BLaER1 (cell line): ENCODE data around the gene IGF2.
A peak's percentile ranks its signal among the peaks of the same experiment; 100 is the strongest.

Experiments
- H3K27ac ChIP-seq: shearing (Covaris generic); formaldehyde crosslinking; 2 replicates; pipeline ENCODE4 v1.8.1; 2022
- H3K27me3 ChIP-seq: shearing (Covaris generic); formaldehyde crosslinking; 2 replicates; pipeline ENCODE4 v1.8.1; 2022
- H3K36me3 ChIP-seq: shearing (Covaris generic); formaldehyde crosslinking; 2 replicates; pipeline ENCODE4 v1.8.1; 2022
- H3K4me1 ChIP-seq: shearing (Covaris generic); formaldehyde crosslinking; 2 replicates; pipeline ENCODE4 v1.8.1; 2022
- H3K4me2 ChIP-seq: shearing (Covaris generic); formaldehyde crosslinking; 2 replicates; pipeline ENCODE4 v1.8.1; 2022
- H3K4me3 ChIP-seq: shearing (Covaris generic); formaldehyde crosslinking; 2 replicates; pipeline ENCODE4 v1.8.1; 2022
- H3K9ac ChIP-seq: shearing (Covaris generic); formaldehyde crosslinking; 2 replicates; pipeline ENCODE4 v1.8.1; 2022
- H3K9me3 ChIP-seq: shearing (Covaris generic); formaldehyde crosslinking; 2 replicates; pipeline ENCODE4 v1.8.1; 2022
- H4K20me1 ChIP-seq: shearing (Covaris generic); formaldehyde crosslinking; 2 replicates; pipeline ENCODE4 v1.8.1; 2022
- Cebpa-rat ChIP-seq: shearing (Covaris generic); IDR thresholded peaks from 2 replicates; pipeline ENCODE4 v1.8.1; 2022

Gene IGF2

GRCh38 chr11:2133241-2134021 lies 5.8 kb downstream of the IGF2 start:
- no peak for TF ChIP-seq Cebpa-rat
- Histone ChIP-seq H3K36me3 (no peaks in the 10 kb centered on the region), H3K27me3 (peaks cover 75% of the 10 kb centered on the region), H3K9ac (no peak overlapping the region), H3K4me2 (no peak overlapping the region), H3K4me1 (peaks cover 7% of the 10 kb centered on the region), H3K4me3 (no peak overlapping the region), H4K20me1 (peaks cover 44% of the 10 kb centered on the region), H3K9me3 (no peaks in the 10 kb centered on the region), H3K27ac (no peak overlapping the region)

- H3K4me2 ChIP-seq: no peak overlapping the region
- peaks cover 46% of the 10 kb centered on the region for H4K20me1 ChIP-seq
- H3K9ac ChIP-seq: no peak overlapping the region
- H3K4me3 ChIP-seq: no peak overlapping the region
- H3K4me1 ChIP-seq: peaks cover 13% of the 10 kb centered on the region
- H3K27ac ChIP-seq: no peak overlapping the region
- no peaks in the 10 kb centered on the region for H3K9me3 ChIP-seq
- H3K27me3 ChIP-seq: peaks cover 69% of the 10 kb centered on the region
- TF ChIP-seq Cebpa-rat: no peak
- H3K36me3 ChIP-seq: no peaks in the 10 kb centered on the region
Observed at GRCh38 chr11:2132874-2133240, 6.3 kb downstream of the IGF2 start.

GRCh38 chr11:2132246-2132645 lies 6.9 kb downstream of the IGF2 start:
- no peak overlapping the region for H3K4me3 ChIP-seq
- H4K20me1 ChIP-seq: peaks cover 46% of the 10 kb centered on the region
- H3K27ac ChIP-seq: no peak overlapping the region
- H3K4me1 ChIP-seq: peaks cover 17% of the 10 kb centered on the region
- H3K9me3 ChIP-seq: no peaks in the 10 kb centered on the region
- no peak overlapping the region for H3K4me2 ChIP-seq
- H3K36me3 ChIP-seq: no peaks in the 10 kb centered on the region
- peaks cover 63% of the 10 kb centered on the region for H3K27me3 ChIP-seq
- H3K9ac ChIP-seq: no peak overlapping the region
- no peak for TF ChIP-seq Cebpa-rat

GRCh38 chr11:2131371-2132236 lies 7.6 kb downstream of the IGF2 start:
- TF ChIP-seq Cebpa-rat: no peak
- Histone ChIP-seq H3K36me3 (no peaks in the 10 kb centered on the region), H3K4me3 (no peak overlapping the region), H3K27ac (no peak overlapping the region), H3K9ac (no peak overlapping the region), H3K9me3 (no peaks in the 10 kb centered on the region), H3K4me2 (no peak overlapping the region), H3K27me3 (peaks cover 57% of the 10 kb centered on the region), H3K4me1 (peaks cover 17% of the 10 kb centered on the region), H4K20me1 (peaks cover 41% of the 10 kb centered on the region)

- Histone ChIP-seq H3K4me3 (no peak overlapping the region), H3K9ac (no peak overlapping the region), H3K4me2 (no peak overlapping the region), H3K36me3 (no peaks in the 10 kb centered on the region), H3K27ac (no peak overlapping the region), H3K4me1 (peaks cover 17% of the 10 kb centered on the region), H4K20me1 (peaks cover 34% of the 10 kb centered on the region), H3K9me3 (no peaks in the 10 kb centered on the region), H3K27me3 (peaks cover 50% of the 10 kb centered on the region)
- no peak for TF ChIP-seq Cebpa-rat
Observed at GRCh38 chr11:2130881-2131352, 8.3 kb downstream of the IGF2 start.

- H3K9ac ChIP-seq: no peak overlapping the region
- TF ChIP-seq Cebpa-rat: no peak
- H3K9me3 ChIP-seq: no peaks in the 10 kb centered on the region
- no peak overlapping the region for H3K4me2 ChIP-seq
- H3K4me1 ChIP-seq: peaks cover 17% of the 10 kb centered on the region
- no peak overlapping the region for H3K4me3 ChIP-seq
- peaks cover 24% of the 10 kb centered on the region for H4K20me1 ChIP-seq
- H3K36me3 ChIP-seq: no peaks in the 10 kb centered on the region
- H3K27me3 ChIP-seq: peaks cover 39% of the 10 kb centered on the region
- no peak overlapping the region for H3K27ac ChIP-seq
Observed at GRCh38 chr11:2129699-2130366, 9.4 kb downstream of the IGF2 start.

- peaks cover 17% of the 10 kb centered on the region for H3K4me1 ChIP-seq
Observed at GRCh38 chr11:2129308-2129698, 9.9 kb downstream of the IGF2 start.

GRCh38 chr11:2128511-2129307 lies 10.5 kb downstream of the IGF2 start:
- Histone ChIP-seq H3K27ac (no peak overlapping the region), H3K36me3 (no peaks in the 10 kb centered on the region), H3K4me3 (no peak overlapping the region), H4K20me1 (peaks cover 13% of the 10 kb centered on the region), H3K27me3 (peaks cover 28% of the 10 kb centered on the region), H3K9ac (no peak overlapping the region), H3K4me1 (peaks cover 17% of the 10 kb centered on the region), H3K4me2 (peak overlapping the region; percentile 48), H3K9me3 (no peaks in the 10 kb centered on the region)
- no peak for TF ChIP-seq Cebpa-rat

More at GRCh38 chr11:2129308-2129698, 9.9 kb downstream of the IGF2 start:
- Histone ChIP-seq H3K27ac (no peak overlapping the region), H3K9me3 (no peaks in the 10 kb centered on the region), H3K4me3 (no peak overlapping the region), H3K9ac (no peak overlapping the region), H3K36me3 (no peaks in the 10 kb centered on the region), H4K20me1 (peaks cover 19% of the 10 kb centered on the region), H3K4me2 (no peak overlapping the region), H3K27me3 (peaks cover 34% of the 10 kb centered on the region)
- no peak for TF ChIP-seq Cebpa-rat

- no peak overlapping the region for H3K9ac ChIP-seq
- peak overlapping the region; percentile 48 for H3K4me2 ChIP-seq
- peaks cover 7% of the 10 kb centered on the region for H4K20me1 ChIP-seq
- TF ChIP-seq Cebpa-rat: no peak
- H3K27ac ChIP-seq: no peak overlapping the region
- no peaks in the 10 kb centered on the region for H3K9me3 ChIP-seq
- H3K36me3 ChIP-seq: no peaks in the 10 kb centered on the region
- no peak overlapping the region for H3K4me3 ChIP-seq
- peaks cover 17% of the 10 kb centered on the region for H3K4me1 ChIP-seq
- peaks cover 22% of the 10 kb centered on the region for H3K27me3 ChIP-seq
Observed at GRCh38 chr11:2128130-2128510, 11.1 kb downstream of the IGF2 start.
